ENCODE measurements around the gene ZNF440. TPM values are rescaled to one million over a fixed set of nuclear protein-coding genes. Genes with fewer than 3 reads are reported as not detected.
"Not testable (repeated sequence)": the region's sequence is repeated elsewhere in the genome, so short reads cannot be mapped to it uniquely, and the experiment has no call there.

Gene ZNF440
- total and polyA plus RNA-seq, 2 donors = 6.6 to 40.5 TPM

- Histone ChIP-seq H3K4me1 (ENCODE audit: insufficient read depth) (no peaks in the 10 kb centered on the region), H3K4me3 (ENCODE audit: low read depth, low read length) (peak within 1 kb of the TSS; percentile 55), H3K36me3 (ENCODE audit: insufficient read depth) (no peaks in the 10 kb centered on the region), H3K27ac (ENCODE audit: low read depth) (peak within 1 kb of the TSS; percentile 0)
- WGBS = under 1% methylated on average over 56 of the region's 56 CpGs
- DNase-seq (ENCODE audit: extremely low spot score) = peak; percentile 78
These were observed 15.4 kb upstream of the ZNF440 start, which contains the start of gene ZNF491 for GRCh38 chr19:11798391-11799330. Gene ZNF491, plus strand, starts transcription at chr19:11798523. Its CDS starts 7,431 bp downstream, at chr19:11805954.

GRCh38 chr19:11806354-11807098, 7.5 kb upstream of the ZNF440 start:
- no peak overlapping the region for H3K4me3 ChIP-seq (ENCODE audit: low read depth, low read length)
- no peak for DNase-seq (ENCODE audit: extremely low spot score)
- H3K4me1 ChIP-seq (ENCODE audit: insufficient read depth) = no peaks in the 10 kb centered on the region
- no peak overlapping the region for H3K27ac ChIP-seq (ENCODE audit: low read depth)
- no peaks in the 10 kb centered on the region for H3K36me3 ChIP-seq (ENCODE audit: insufficient read depth)
- WGBS = 92% methylated on average over 11 of the region's 11 CpGs

- 92% methylated on average over 2 of the region's 2 CpGs for WGBS
- no peak for DNase-seq (ENCODE audit: extremely low spot score)
- Histone ChIP-seq H3K4me3 (ENCODE audit: low read depth, low read length) (no peak overlapping the region), H3K36me3 (ENCODE audit: insufficient read depth) (no peaks in the 10 kb centered on the region), H3K27ac (ENCODE audit: low read depth) (no peak overlapping the region), H3K4me1 (ENCODE audit: insufficient read depth) (no peaks in the 10 kb centered on the region)
These were observed 7.0 kb upstream of the ZNF440 start for GRCh38 chr19:11807099-11807380.

- H3K27ac ChIP-seq (ENCODE audit: low read depth) = no peak overlapping the region
- no peak for DNase-seq (ENCODE audit: extremely low spot score)
- no peaks in the 10 kb centered on the region for H3K36me3 ChIP-seq (ENCODE audit: insufficient read depth)
- no peaks in the 10 kb centered on the region for H3K4me1 ChIP-seq (ENCODE audit: insufficient read depth)
- peak overlapping the region; percentile 83 for H3K4me3 ChIP-seq (ENCODE audit: low read depth, low read length)
- WGBS = 1% methylated on average over 6 of the region's 6 CpGs
These were observed 407 bp upstream of the ZNF440 start for GRCh38 chr19:11813703-11814028.

- Histone ChIP-seq H3K36me3 (ENCODE audit: insufficient read depth) (peaks cover 2% of the 10 kb centered on the region), H3K4me3 (ENCODE audit: low read depth, low read length) (peak overlapping the region; percentile 83), H3K4me1 (ENCODE audit: insufficient read depth) (no peaks in the 10 kb centered on the region), H3K27ac (ENCODE audit: low read depth) (peak overlapping the region; percentile 95)
- WGBS = 11% methylated on average over 13 of the region's 13 CpGs
- no peak for DNase-seq (ENCODE audit: extremely low spot score)
These were observed 595 bp downstream of the ZNF440 start for GRCh38 chr19:11814700-11815035.

GRCh38 chr19:11821474-11822109, 7.5 kb downstream of the ZNF440 start:
- Histone ChIP-seq H3K4me1 (ENCODE audit: insufficient read depth) (no peaks in the 10 kb centered on the region), H3K4me3 (ENCODE audit: low read depth, low read length) (no peak overlapping the region), H3K27ac (ENCODE audit: low read depth) (no peak overlapping the region), H3K36me3 (ENCODE audit: insufficient read depth) (peaks cover 2% of the 10 kb centered on the region)
- DNase-seq (ENCODE audit: extremely low spot score) = no peak
- 88% methylated on average over 5 of the region's 5 CpGs for WGBS

GRCh38 chr19:11828957-11829876, 15.1 kb downstream of the ZNF440 start:
- 93% methylated on average over 7 of the region's 7 CpGs for WGBS
- peaks cover 12% of the 10 kb centered on the region for H3K36me3 ChIP-seq (ENCODE audit: insufficient read depth)
- DNase-seq (ENCODE audit: extremely low spot score); H3K27ac ChIP-seq (ENCODE audit: low read depth); H3K4me1 ChIP-seq (ENCODE audit: insufficient read depth); H3K4me3 ChIP-seq (ENCODE audit: low read depth, low read length): not testable (repeated sequence)

GRCh38 chr19:11832253-11832912, 18.3 kb downstream of the ZNF440 start:
- 96% methylated on average over 8 of the region's 8 CpGs for WGBS
- no peak for DNase-seq (ENCODE audit: extremely low spot score)
- no peak overlapping the region for H3K4me3 ChIP-seq (ENCODE audit: low read depth, low read length)
- no peak overlapping the region for H3K27ac ChIP-seq (ENCODE audit: low read depth)
- peaks cover 12% of the 10 kb centered on the region for H3K36me3 ChIP-seq (ENCODE audit: insufficient read depth)
- H3K4me1 ChIP-seq (ENCODE audit: insufficient read depth) = no peaks in the 10 kb centered on the region

- Histone ChIP-seq H3K4me3 (ENCODE audit: low read depth, low read length) (no peak overlapping the region), H3K27ac (ENCODE audit: low read depth) (no peak overlapping the region), H3K4me1 (ENCODE audit: insufficient read depth) (no peaks in the 10 kb centered on the region), H3K36me3 (ENCODE audit: insufficient read depth) (peaks cover 12% of the 10 kb centered on the region)
- 99% methylated on average over 2 of the region's 2 CpGs for WGBS
- no peak for DNase-seq (ENCODE audit: extremely low spot score)
These were observed 19.5 kb downstream of the ZNF440 start for GRCh38 chr19:11833541-11833940.

- not testable (repeated sequence) for H3K27ac ChIP-seq (ENCODE audit: low read depth); DNase-seq (ENCODE audit: extremely low spot score); H3K4me3 ChIP-seq (ENCODE audit: low read depth, low read length); H3K36me3 ChIP-seq (ENCODE audit: insufficient read depth); H3K4me1 ChIP-seq (ENCODE audit: insufficient read depth)
- WGBS = 82% methylated on average over 2 of the region's 2 CpGs
These were observed 21.6 kb downstream of the ZNF440 start for GRCh38 chr19:11835626-11836066.

GRCh38 chr19:11843722-11844121, 29.6 kb downstream of the ZNF440 start:
- Histone ChIP-seq H3K27ac (ENCODE audit: low read depth) (no peak overlapping the region), H3K36me3 (ENCODE audit: insufficient read depth) (no peaks in the 10 kb centered on the region), H3K4me1 (ENCODE audit: insufficient read depth) (no peaks in the 10 kb centered on the region), H3K4me3 (ENCODE audit: low read depth, low read length) (no peak overlapping the region)
- WGBS = 43% methylated on average over 2 of the region's 2 CpGs
- DNase-seq (ENCODE audit: extremely low spot score) = no peak

- H3K4me3 ChIP-seq (ENCODE audit: low read depth, low read length); H3K36me3 ChIP-seq (ENCODE audit: insufficient read depth); DNase-seq (ENCODE audit: extremely low spot score); H3K4me1 ChIP-seq (ENCODE audit: insufficient read depth); H3K27ac ChIP-seq (ENCODE audit: low read depth): not testable (repeated sequence)
- WGBS = 48% methylated on average over 6 of the region's 6 CpGs
These were observed 33.5 kb downstream of the ZNF440 start for GRCh38 chr19:11847615-11848014.
